PC-9 (cell line): ENCODE data around the gene FKBP5.

ENCODE experiments used
- CTCF ChIP-seq: fragments of 200-600 bp; sonication (generic); conservative IDR thresholded peaks from 2 replicates; pipeline ENCODE4 v1.6.1; 2017; ENCODE audit warnings: mixed run types, antibody characterized with exemption, mild to moderate bottlenecking, moderate library complexity
- EZH2 ChIP-seq: fragments of 200-600 bp; sonication (generic); IDR thresholded peaks from 2 replicates; pipeline ENCODE4 v1.8.0; 2017; ENCODE audit warnings: antibody characterized with exemption, low read depth

- TF ChIP-seq CTCF = no peak
- no peak for TF ChIP-seq EZH2
These were observed 88.7 kb downstream of the FKBP5 start for GRCh38 chr6:35599761-35600658.
